GM21786 (cell line): ENCODE results near the gene COX8C.

Experiments used
- ATAC-seq: cut with Tn5 transposase; IDR thresholded peaks from one replicate; pipeline ENCODE4 v1.9.1; 2021; ENCODE audit not compliant: unreplicated experiment

The COX8C gene

GRCh38 chr14:93346926-93347721 lies at the start of gene COX8C:
TSS of gene COX8C (plus strand) at chr14:93347182. CDS start at chr14:93347269, 87 bp downstream.
- no peak for ATAC-seq

GRCh38 chr14:93299416-93299815 lies 47.6 kb upstream of the COX8C start:
- ATAC-seq: no peak

GRCh38 chr14:93299866-93300265 lies 47.1 kb upstream of the COX8C start:
- ATAC-seq: no peak

- no peak for ATAC-seq
Measured at GRCh38 chr14:93301821-93302447, 45.0 kb upstream of the COX8C start.

- no peak for ATAC-seq
Measured at GRCh38 chr14:93302688-93303581, 44.0 kb upstream of the COX8C start.

GRCh38 chr14:93303659-93304058 lies 43.3 kb upstream of the COX8C start:
- no peak for ATAC-seq

- ATAC-seq: no peak
Measured at GRCh38 chr14:93304771-93305170, 42.2 kb upstream of the COX8C start.

- no peak for ATAC-seq
Measured at GRCh38 chr14:93305725-93306418, 41.1 kb upstream of the COX8C start.

GRCh38 chr14:93306812-93307211 lies 40.2 kb upstream of the COX8C start:
- ATAC-seq: no peak

- no peak for ATAC-seq
Measured at GRCh38 chr14:93308686-93309345, 38.2 kb upstream of the COX8C start.

GRCh38 chr14:93309427-93309966 lies 37.5 kb upstream of the COX8C start:
- no peak for ATAC-seq

- no peak for ATAC-seq
Measured at GRCh38 chr14:93311082-93311481, 35.9 kb upstream of the COX8C start.

GRCh38 chr14:93315575-93315974 lies 31.4 kb upstream of the COX8C start:
- no peak for ATAC-seq

GRCh38 chr14:93316716-93317115 lies 30.3 kb upstream of the COX8C start:
- no peak for ATAC-seq

- ATAC-seq: no peak
Measured at GRCh38 chr14:93317210-93317874, 29.6 kb upstream of the COX8C start.

GRCh38 chr14:93317875-93318807 lies 28.8 kb upstream of the COX8C start:
- no peak for ATAC-seq

GRCh38 chr14:93318927-93319326 lies 28.1 kb upstream of the COX8C start:
- ATAC-seq: no peak

GRCh38 chr14:93319494-93319893 lies 27.5 kb upstream of the COX8C start:
- peak; percentile 8 for ATAC-seq
